ENCODE data around the gene SPAG6. TPM values are rescaled to one million over a fixed set of nuclear protein-coding genes. Genes with fewer than 3 reads are reported as not detected.

Gene SPAG6
- polyA plus RNA-seq, 2 donors: not detected

DNA sequence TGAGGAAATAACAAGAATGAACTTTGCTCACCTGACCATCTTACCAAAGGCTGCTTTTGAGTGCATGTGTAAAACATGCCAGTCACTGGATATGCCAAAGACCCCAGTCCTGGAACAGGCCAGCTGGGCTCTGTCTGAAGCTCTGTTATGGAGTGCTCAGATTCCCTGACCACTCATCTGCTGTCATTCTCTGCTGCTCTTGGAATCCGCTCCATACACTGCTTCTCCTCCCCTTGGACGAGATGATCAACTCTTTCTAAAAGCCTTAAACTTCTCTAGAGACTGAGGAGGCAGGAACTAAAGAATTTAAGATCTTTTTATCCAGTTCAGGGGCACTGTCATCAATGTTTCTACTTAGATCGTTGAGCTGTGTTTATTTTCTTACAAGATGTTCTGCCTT is 100.2 kb downstream of the SPAG6 start:
- 58 to 61% methylated on average over 3 of the region's 3 CpGs for WGBS, 2 donors
- Histone ChIP-seq H3K36me3 (ENCODE audit: control insufficient read depth in 2 of 2, insufficient read depth in 2 of 2, low read length in 1 of 2) (no peaks in the 10 kb centered on the region), H3K27ac (ENCODE audit: low read depth in 2 of 2, low read length in 1 of 2) (no peak overlapping the region), H3K27me3 (ENCODE audit: control insufficient read depth in 1 of 2, insufficient read depth in 2 of 2, low read length in 2 of 2) (no peaks in the 10 kb centered on the region), H3K4me3 (ENCODE audit: low read depth in 1 of 2, low read length in 2 of 2) (no peak overlapping the region), H3K9me3 (ENCODE audit: control insufficient read depth in 2 of 2, insufficient read depth in 1 of 2, low read depth in 1 of 2, low read length in 1 of 2) (no peaks in the 10 kb centered on the region), H3K4me1 (ENCODE audit: control insufficient read depth in 2 of 2, insufficient read depth in 2 of 2, low read length in 1 of 2) (no peaks in the 10 kb centered on the region)

DNA sequence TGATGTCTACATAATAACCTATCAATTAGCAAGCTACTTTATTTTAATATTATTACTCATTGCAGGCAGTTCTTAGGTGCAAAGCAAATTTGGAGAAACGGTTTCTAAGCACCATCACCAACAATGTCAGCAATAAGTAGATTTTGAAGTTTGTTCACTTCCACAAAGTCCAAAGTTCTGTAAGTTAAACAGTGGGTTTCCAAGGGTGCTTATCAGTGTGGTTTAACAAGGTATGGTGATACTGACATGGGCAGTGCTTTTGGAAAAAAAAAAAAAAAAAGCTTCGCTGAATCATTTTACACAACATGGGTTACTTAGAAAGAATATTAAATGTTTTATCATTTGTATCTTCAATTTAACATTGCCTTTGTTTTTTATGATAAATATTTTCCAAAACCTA is 101.8 kb downstream of the SPAG6 start:
- Histone ChIP-seq H3K36me3 (ENCODE audit: control insufficient read depth in 2 of 2, insufficient read depth in 2 of 2, low read length in 1 of 2) (no peaks in the 10 kb centered on the region), H3K27ac (ENCODE audit: low read depth in 2 of 2, low read length in 1 of 2) (no peak overlapping the region), H3K27me3 (ENCODE audit: control insufficient read depth in 1 of 2, insufficient read depth in 2 of 2, low read length in 2 of 2) (no peaks in the 10 kb centered on the region), H3K4me1 (ENCODE audit: control insufficient read depth in 2 of 2, insufficient read depth in 2 of 2, low read length in 1 of 2) (no peaks in the 10 kb centered on the region), H3K9me3 (ENCODE audit: control insufficient read depth in 2 of 2, insufficient read depth in 1 of 2, low read depth in 1 of 2, low read length in 1 of 2) (no peaks in the 10 kb centered on the region), H3K4me3 (ENCODE audit: low read depth in 1 of 2, low read length in 2 of 2) (no peak overlapping the region)
- whole genome bisulfite sequencing, 2 donors: 72 to 92% methylated on average over 2 of the region's 2 CpGs

DNA sequence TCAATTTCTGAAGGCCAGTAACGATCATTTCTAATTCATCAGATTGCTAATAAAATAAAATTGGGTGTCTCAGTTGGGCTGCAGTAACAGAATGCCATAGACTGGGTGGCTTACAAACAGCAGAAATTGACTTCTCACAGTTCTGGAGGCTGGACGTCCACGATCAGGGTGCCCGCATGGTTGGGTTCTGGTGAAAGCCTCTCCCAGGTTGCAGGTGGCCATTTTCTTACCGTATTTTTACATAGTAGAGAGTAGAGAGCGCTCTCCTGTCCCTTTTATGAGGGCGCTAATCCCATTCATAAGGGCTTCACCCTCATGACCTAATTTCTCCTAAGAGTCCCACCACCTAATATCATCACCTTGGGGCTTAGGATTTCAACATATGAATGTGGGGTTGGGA is 106.0 kb downstream of the SPAG6 start:
- Histone ChIP-seq H3K9me3 (ENCODE audit: control insufficient read depth in 2 of 2, insufficient read depth in 1 of 2, low read depth in 1 of 2, low read length in 1 of 2) (no peaks in the 10 kb centered on the region), H3K27me3 (ENCODE audit: control insufficient read depth in 1 of 2, insufficient read depth in 2 of 2, low read length in 2 of 2) (no peaks in the 10 kb centered on the region), H3K4me1 (ENCODE audit: control insufficient read depth in 2 of 2, insufficient read depth in 2 of 2, low read length in 1 of 2) (no peaks in the 10 kb centered on the region), H3K36me3 (ENCODE audit: control insufficient read depth in 2 of 2, insufficient read depth in 2 of 2, low read length in 1 of 2) (no peaks in the 10 kb centered on the region), H3K4me3 (ENCODE audit: low read depth in 1 of 2, low read length in 2 of 2) (no peak overlapping the region), H3K27ac (ENCODE audit: low read depth in 2 of 2, low read length in 1 of 2) (no peak overlapping the region)
- WGBS, 2 donors: 97 to 98% methylated on average over 7 of the region's 7 CpGs

DNA sequence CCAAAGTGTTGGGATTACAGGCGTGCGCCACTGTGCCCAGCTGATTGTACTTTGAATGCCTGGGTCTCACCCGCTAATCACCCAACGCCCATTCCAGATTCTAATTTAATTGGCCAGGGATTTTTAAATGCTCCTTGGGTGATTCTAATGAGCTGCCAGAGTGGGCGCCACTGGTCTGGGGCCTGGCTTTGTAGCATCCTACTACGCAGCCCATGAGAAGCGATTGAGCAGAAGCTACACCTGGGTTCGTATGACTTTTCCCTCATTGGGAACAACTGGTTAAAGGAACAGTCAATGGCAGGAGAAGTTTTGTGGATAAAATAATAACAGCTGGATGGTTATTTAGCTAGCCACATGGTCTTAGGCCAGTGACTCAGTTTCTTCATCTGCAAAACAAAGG is 108.0 kb downstream of the SPAG6 start:
- Histone ChIP-seq H3K4me1 (ENCODE audit: control insufficient read depth in 2 of 2, insufficient read depth in 2 of 2, low read length in 1 of 2) (no peaks in the 10 kb centered on the region), H3K27me3 (ENCODE audit: control insufficient read depth in 1 of 2, insufficient read depth in 2 of 2, low read length in 2 of 2) (no peaks in the 10 kb centered on the region), H3K27ac (ENCODE audit: low read depth in 2 of 2, low read length in 1 of 2) (no peak overlapping the region), H3K9me3 (ENCODE audit: control insufficient read depth in 2 of 2, insufficient read depth in 1 of 2, low read depth in 1 of 2, low read length in 1 of 2) (no peaks in the 10 kb centered on the region), H3K36me3 (ENCODE audit: control insufficient read depth in 2 of 2, insufficient read depth in 2 of 2, low read length in 1 of 2) (no peaks in the 10 kb centered on the region), H3K4me3 (ENCODE audit: low read depth in 1 of 2, low read length in 2 of 2) (no peak overlapping the region)
- WGBS, 2 donors: 95 to 99% methylated on average over 8 of the region's 8 CpGs

DNA sequence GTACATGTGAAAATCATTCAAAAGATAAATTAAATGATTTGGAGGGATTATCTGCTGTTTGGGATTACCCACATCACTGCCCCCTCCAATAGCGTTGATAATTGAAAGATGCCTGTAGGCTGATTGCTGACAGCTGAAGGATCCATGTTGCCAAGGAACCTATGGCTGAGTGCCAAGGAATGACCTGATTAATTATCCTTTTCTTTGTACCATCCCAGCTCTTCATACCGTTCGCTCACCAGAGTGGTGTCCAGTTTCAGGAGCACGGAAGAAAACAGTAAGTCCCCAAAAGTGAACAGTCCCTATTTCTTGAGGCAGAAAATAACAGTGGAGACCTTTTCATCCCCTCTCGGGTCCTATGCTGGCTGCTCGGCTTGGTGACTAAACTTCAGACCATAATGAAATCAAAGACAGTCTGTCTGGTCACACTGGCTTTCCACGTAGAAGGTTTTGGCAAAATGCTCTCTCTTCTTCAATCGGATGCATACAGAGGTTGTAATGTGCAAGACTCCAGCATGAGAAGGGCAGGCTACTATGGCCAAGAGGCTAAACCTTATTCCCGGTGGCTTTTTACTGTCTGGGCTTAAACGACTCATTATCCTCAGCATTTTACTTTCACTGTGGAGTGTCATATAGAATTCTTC is 108.8 kb downstream of the SPAG6 start:
- no peaks in the 10 kb centered on the region for H3K36me3 ChIP-seq (ENCODE audit: control insufficient read depth in 2 of 2, insufficient read depth in 2 of 2, low read length in 1 of 2)
- H3K27ac ChIP-seq (ENCODE audit: low read depth in 2 of 2, low read length in 1 of 2): no peak overlapping the region
- no peak overlapping the region for H3K4me3 ChIP-seq (ENCODE audit: low read depth in 1 of 2, low read length in 2 of 2)
- no peaks in the 10 kb centered on the region for H3K9me3 ChIP-seq (ENCODE audit: control insufficient read depth in 2 of 2, insufficient read depth in 1 of 2, low read depth in 1 of 2, low read length in 1 of 2)
- 47 to 60% methylated on average over 10 of the region's 10 CpGs for WGBS, 2 donors
- no peaks in the 10 kb centered on the region for H3K4me1 ChIP-seq (ENCODE audit: control insufficient read depth in 2 of 2, insufficient read depth in 2 of 2, low read length in 1 of 2)
- H3K27me3 ChIP-seq (ENCODE audit: control insufficient read depth in 1 of 2, insufficient read depth in 2 of 2, low read length in 2 of 2): no peaks in the 10 kb centered on the region

DNA sequence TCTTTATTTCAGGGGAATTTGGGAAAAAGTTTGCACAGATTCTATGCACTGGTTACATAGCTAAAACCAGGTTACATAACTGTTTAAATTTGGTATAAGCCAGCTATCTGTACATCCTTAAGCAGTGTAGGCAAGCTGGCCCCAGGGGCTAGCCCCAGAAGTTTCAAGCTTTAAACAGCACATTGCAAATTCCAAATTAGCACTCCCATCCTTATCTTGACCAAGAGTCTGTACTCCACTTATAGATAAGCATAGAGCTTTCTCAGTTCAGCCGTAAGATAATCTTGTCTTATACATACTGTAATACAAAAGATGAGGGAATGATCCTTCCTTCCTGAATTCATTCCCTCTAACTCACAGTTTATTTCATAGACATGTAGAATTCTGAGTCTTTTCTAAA is 109.3 kb downstream of the SPAG6 start:
- Histone ChIP-seq H3K36me3 (ENCODE audit: control insufficient read depth in 2 of 2, insufficient read depth in 2 of 2, low read length in 1 of 2) (no peaks in the 10 kb centered on the region), H3K27ac (ENCODE audit: low read depth in 2 of 2, low read length in 1 of 2) (no peak overlapping the region), H3K4me1 (ENCODE audit: control insufficient read depth in 2 of 2, insufficient read depth in 2 of 2, low read length in 1 of 2) (no peaks in the 10 kb centered on the region), H3K27me3 (ENCODE audit: control insufficient read depth in 1 of 2, insufficient read depth in 2 of 2, low read length in 2 of 2) (no peaks in the 10 kb centered on the region), H3K9me3 (ENCODE audit: control insufficient read depth in 2 of 2, insufficient read depth in 1 of 2, low read depth in 1 of 2, low read length in 1 of 2) (no peaks in the 10 kb centered on the region), H3K4me3 (ENCODE audit: low read depth in 1 of 2, low read length in 2 of 2) (no peak overlapping the region)
- WGBS, 2 donors: 88 to 95% methylated on average over 1 of the region's 1 CpG

DNA sequence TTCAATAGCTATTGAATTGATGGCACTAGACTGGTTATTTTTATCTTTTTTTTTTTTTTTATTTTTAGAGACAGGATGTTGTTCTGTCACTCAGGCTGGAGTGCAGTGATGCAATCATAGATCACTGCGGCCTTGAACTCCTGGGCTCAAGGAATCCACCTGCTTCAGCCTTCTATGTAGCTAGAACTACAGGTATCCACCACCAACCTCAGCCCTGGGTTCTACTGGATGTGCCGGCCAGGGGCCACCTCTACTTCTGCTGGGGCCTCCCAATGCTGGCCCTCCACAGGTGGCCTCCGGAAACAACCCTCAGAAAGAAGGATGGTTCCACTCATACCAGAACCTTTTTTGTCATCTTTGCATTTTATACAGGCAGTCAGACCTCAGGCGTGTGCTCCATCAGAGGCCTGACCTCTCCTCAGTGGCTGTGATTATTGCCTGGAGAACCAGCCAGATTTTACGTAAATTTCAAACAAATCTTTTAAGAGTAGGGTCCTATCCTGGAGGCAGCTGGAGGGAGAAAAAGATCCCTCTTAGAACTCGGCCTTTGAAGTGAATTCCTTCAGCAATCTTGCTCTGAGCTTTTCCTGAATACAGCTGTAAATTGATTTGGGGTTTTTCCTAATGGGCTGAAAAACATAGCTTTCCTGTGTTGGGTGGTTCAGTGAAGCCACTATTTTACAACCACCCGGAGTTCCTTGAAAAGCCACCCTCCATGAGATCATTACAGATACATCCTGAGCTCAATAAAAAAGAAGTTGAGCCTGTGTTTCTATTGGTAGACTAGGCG is 110.0 kb downstream of the SPAG6 start:
- WGBS, 2 donors: 86 to 89% methylated on average over 8 of the region's 8 CpGs
- Histone ChIP-seq H3K9me3 (ENCODE audit: control insufficient read depth in 2 of 2, insufficient read depth in 1 of 2, low read depth in 1 of 2, low read length in 1 of 2) (no peaks in the 10 kb centered on the region), H3K4me1 (ENCODE audit: control insufficient read depth in 2 of 2, insufficient read depth in 2 of 2, low read length in 1 of 2) (no peaks in the 10 kb centered on the region), H3K36me3 (ENCODE audit: control insufficient read depth in 2 of 2, insufficient read depth in 2 of 2, low read length in 1 of 2) (no peaks in the 10 kb centered on the region), H3K4me3 (ENCODE audit: low read depth in 1 of 2, low read length in 2 of 2) (no peak overlapping the region), H3K27ac (ENCODE audit: low read depth in 2 of 2, low read length in 1 of 2) (no peak overlapping the region), H3K27me3 (ENCODE audit: control insufficient read depth in 1 of 2, insufficient read depth in 2 of 2, low read length in 2 of 2) (no peaks in the 10 kb centered on the region)

DNA sequence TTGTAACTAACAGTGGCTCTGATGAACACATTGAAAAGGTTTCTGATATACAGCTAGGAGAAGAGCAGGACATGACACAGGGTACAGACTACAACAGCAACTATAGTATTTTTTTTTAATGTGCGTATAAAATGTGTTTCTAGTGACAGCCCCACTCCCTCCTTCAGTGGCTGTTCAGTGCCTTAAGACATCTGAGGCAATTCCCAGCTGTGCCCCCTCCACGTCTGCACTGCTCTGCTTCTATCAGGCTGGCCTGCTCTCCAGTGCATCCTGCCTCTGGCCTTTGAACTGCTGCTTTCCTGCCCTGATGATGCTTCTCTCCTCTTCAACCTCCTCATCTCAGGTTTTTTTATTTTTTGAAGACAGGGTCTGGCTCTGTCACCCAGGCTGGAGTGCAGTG is 111.2 kb downstream of the SPAG6 start:
- no peaks in the 10 kb centered on the region for H3K27me3 ChIP-seq (ENCODE audit: control insufficient read depth in 1 of 2, insufficient read depth in 2 of 2, low read length in 2 of 2)
- H3K4me3 ChIP-seq (ENCODE audit: low read depth in 1 of 2, low read length in 2 of 2): no peak overlapping the region
- H3K9me3 ChIP-seq (ENCODE audit: control insufficient read depth in 2 of 2, insufficient read depth in 1 of 2, low read depth in 1 of 2, low read length in 1 of 2): no peaks in the 10 kb centered on the region
- no peak overlapping the region for H3K27ac ChIP-seq (ENCODE audit: low read depth in 2 of 2, low read length in 1 of 2)
- no peaks in the 10 kb centered on the region for H3K36me3 ChIP-seq (ENCODE audit: control insufficient read depth in 2 of 2, insufficient read depth in 2 of 2, low read length in 1 of 2)
- 93 to 95% methylated on average over 2 of the region's 2 CpGs for WGBS, 2 donors
- no peaks in the 10 kb centered on the region for H3K4me1 ChIP-seq (ENCODE audit: control insufficient read depth in 2 of 2, insufficient read depth in 2 of 2, low read length in 1 of 2)

DNA sequence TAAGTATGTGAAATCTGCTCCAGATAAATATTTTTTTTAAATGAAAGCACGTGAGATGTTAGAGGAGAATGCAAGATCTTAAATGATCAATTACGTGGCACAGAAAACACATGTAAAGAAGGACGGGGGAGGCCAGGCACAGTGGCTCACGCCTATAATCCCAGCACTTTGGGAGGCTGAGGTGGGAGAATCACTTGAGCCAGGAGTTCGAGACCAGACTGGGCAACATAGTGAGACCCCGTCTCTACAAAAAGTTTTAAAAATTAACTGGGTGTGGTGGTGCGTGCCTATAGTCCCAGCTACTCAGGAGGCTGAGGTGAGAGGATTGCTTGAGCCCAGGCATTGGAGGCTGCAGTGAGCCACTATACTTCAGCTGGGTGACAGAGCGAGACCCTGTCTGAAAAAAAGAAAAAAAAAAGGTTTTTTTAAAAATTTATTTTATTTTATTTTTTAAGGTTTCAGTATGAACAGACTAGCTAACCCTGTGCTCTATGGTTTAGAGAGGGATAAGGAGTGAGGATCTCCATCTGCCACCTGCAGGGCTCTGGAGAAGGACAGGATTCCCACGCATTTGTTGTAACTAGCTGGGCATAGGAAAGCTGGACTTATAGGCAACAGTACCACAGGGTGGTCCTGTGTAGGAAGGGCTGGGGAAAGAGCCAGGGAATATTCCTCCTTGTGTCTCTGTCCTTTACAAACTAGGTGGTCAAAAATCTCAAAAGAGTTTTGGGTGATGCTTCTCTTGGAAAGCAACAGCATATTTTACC is 113.2 kb downstream of the SPAG6 start:
- no peaks in the 10 kb centered on the region for H3K4me1 ChIP-seq (ENCODE audit: control insufficient read depth in 2 of 2, insufficient read depth in 2 of 2, low read length in 1 of 2)
- no peak overlapping the region for H3K4me3 ChIP-seq (ENCODE audit: low read depth in 1 of 2, low read length in 2 of 2)
- no peaks in the 10 kb centered on the region for H3K9me3 ChIP-seq (ENCODE audit: control insufficient read depth in 2 of 2, insufficient read depth in 1 of 2, low read depth in 1 of 2, low read length in 1 of 2)
- H3K27me3 ChIP-seq (ENCODE audit: control insufficient read depth in 1 of 2, insufficient read depth in 2 of 2, low read length in 2 of 2): no peaks in the 10 kb centered on the region
- H3K27ac ChIP-seq (ENCODE audit: low read depth in 2 of 2, low read length in 1 of 2): no peak overlapping the region
- no peaks in the 10 kb centered on the region for H3K36me3 ChIP-seq (ENCODE audit: control insufficient read depth in 2 of 2, insufficient read depth in 2 of 2, low read length in 1 of 2)
- WGBS, 2 donors: 93 to 94% methylated on average over 9 of the region's 9 CpGs
